GM13977 (cell line): ENCODE results near the gene PARD3B.

ENCODE experiments used
- DNase-seq: peaks from one replicate; pipeline ENCODE4 v3.0.0; 2012; ENCODE audit warnings: low spot score
- CTCF ChIP-seq: IDR thresholded peaks from 2 replicates; pipeline ENCODE4 v1.5.1; 2012; ENCODE audit warnings: mild to moderate bottlenecking, control low read depth; ENCODE audit not compliant: insufficient read depth; ENCODE audit errors: extremely low read depth, missing control alignments
- in situ Hi-C: fragments of 300-500 bp; cut with MboI; formaldehyde crosslinking; loops from one replicate; pipeline ENCODE4 v1.12.0; 2022; ENCODE audit warnings: low sequenced_read_pairs, low pct_unique_long_range_greater_than_20kb, mixed read lengths, inconsistent platforms; ENCODE audit not compliant: unreplicated experiment

The PARD3B gene

DNA sequence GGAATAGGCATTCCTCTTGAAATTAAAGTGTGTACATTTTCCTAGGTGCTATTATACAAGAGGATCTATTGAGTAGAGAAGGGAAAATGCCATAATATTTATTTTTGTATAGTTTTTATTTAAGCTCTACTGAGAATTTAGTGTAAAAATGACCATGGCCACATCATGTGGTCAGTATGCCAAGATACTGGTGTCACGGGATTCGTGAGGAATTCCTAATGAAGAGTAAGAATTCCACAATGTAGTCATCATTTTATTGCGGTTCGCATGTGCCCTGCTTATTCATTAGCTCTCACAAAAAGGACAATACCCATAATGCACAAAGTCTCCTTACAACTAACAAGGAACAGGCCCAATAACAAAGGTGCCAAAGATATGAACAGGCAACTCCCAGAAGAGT is 39.3 kb upstream of the PARD3B start:
- TF ChIP-seq CTCF: no peak
- in situ Hi-C loops: no loop called here
- no peak for DNase-seq

DNA sequence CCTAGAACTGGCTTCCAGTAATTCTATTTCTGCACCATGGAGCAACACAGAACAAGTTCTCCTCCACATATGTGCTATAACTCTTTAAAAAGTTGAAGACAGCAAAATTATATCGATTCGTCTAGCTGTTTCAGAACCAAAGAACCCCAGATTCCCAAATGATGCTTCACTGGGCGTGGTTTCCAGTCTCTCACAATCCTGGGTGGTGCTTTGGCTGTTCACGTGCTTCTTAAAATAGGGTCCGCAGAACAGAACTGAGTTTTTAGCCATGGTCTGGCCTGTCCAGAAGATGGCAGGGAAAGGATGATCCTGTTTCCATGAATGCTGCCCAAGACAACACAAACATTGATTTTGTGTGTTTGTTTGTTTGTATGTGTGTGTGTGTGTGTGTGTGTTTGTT is 37.6 kb upstream of the PARD3B start:
- no peak for DNase-seq
- no peak for TF ChIP-seq CTCF
- in situ Hi-C loops: no loop called here

DNA sequence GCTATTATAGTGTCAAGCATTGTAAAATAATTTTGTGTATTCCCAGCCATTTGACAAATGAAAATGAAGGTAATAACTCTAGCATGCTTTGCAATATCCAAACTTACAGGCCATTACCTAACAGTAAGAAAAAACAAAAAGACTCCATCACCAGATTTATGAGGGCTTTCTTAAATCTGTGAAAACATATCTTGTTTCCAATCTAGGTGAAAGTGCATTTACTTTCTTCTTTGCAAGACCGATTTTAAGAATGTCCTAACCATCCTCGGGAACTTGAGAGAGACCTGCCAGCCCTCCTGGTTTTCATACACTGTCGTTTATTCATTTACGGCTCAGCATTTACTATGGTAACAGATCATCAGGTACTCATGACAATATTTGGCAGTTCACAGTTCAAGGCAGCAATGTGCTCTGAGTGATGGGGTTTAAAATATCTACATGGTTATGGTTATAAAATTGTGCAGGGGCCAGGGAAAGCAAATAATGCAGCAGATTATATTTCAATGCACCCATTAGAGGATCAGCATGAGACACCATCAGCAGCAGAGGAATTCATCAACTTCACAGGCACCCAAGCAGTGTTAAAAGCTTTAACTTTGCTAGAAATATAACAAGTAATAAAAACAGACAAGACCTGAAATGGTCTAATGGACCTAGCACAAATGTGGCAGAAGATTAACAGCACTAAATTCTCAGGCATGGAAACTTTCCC is 34.4 kb upstream of the PARD3B start:
- no peak for TF ChIP-seq CTCF
- DNase-seq: no peak
- in situ Hi-C loops: no loop called here

DNA sequence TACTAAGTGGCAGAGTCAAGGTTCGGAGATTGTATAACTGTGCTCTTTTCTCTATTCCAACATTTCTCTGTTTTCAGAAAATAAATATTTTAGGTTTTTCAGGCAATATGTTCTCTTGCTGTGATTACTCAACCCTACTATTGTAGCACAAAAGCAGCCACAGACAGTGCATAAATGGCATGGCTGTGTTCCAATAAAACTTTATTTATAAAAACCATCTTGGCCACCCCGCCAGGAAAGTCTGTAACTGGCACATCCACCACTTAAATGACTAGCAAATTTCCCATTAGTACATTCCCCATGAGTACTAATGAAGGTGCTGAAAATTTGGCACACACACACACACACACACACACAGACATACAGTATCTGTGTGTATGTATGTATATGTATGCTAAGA is 30.8 kb upstream of the PARD3B start:
- in situ Hi-C loops: no loop called here

DNA sequence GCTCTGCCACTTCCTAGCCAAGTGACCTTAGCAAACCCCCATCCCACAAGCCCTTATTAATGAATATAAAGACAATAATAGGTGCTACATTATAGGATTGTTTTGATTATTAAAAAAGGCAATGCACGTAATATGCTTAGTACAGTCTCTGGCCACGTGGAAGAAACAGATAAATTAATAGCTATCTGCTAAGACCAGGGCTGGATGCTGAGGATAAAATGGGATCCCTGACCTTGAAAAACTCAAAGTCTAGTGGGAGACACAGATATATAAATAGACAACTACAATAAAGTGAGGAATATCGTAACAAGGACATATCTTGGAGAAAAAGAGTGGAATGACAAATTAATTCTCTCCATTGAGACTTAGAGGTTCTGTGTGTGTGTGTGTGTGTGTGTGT is 29.9 kb upstream of the PARD3B start:
- no peak for DNase-seq
- in situ Hi-C loops: no loop called here
- no peak for TF ChIP-seq CTCF

More for the DNA sequence above, 30.8 kb upstream of the PARD3B start:
- DNase-seq: no peak
- no peak for TF ChIP-seq CTCF

DNA sequence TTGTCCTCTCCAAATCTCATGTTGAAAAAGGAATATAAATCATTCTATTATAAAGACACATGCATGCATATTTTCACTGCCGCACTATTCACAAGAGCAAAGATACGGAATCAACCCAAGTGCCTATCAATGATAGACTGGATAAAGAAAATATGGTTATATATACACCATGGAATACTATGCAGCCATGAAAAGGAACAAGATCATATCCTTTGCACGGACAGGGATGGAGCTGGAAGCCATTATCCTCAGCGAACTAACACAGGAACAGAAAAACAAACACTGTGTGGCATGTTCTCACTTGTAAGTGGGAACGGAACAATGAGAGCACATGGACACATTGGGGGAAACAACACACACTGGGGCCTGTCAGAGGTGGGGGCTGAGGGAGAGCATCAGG is 28.1 kb upstream of the PARD3B start:
- no peak for DNase-seq
- in situ Hi-C loops: no loop called here
- no peak for TF ChIP-seq CTCF
